Femur (tissue), 1 donor: ENCODE results near the gene TTC12.

Experiments used
- DNase-seq: peaks from one replicate; pipeline ENCODE4 v3.0.0-alpha.2; 2017

The TTC12 gene

GRCh38 chr11:113408206-113408605 is 93.8 kb downstream of the TTC12 start:
- DNase-seq = no peak

- no peak for DNase-seq
Observed at GRCh38 chr11:113408887-113409286, 94.5 kb downstream of the TTC12 start.

GRCh38 chr11:113409526-113409925 is 95.1 kb downstream of the TTC12 start:
- DNase-seq = no peak

- no peak for DNase-seq
Observed at GRCh38 chr11:113410414-113411135, 96.2 kb downstream of the TTC12 start.

- no peak for DNase-seq
Observed at GRCh38 chr11:113411536-113411935, 97.2 kb downstream of the TTC12 start.

GRCh38 chr11:113412675-113413074 is 98.3 kb downstream of the TTC12 start:
- DNase-seq = no peak

- DNase-seq = no peak
Observed at GRCh38 chr11:113415343-113415742, 101.0 kb downstream of the TTC12 start.
